Measurements from ENCODE around the gene WAPL. TPM values are rescaled to one million over a fixed set of nuclear protein-coding genes. Genes with fewer than 3 reads are reported as not detected.

WAPL gene
- total and polyA plus RNA-seq, 10 of the 15 experiments (the other 5 are each of a cell fraction or from before 2014, with no cell fraction given) = 15.7 to 45.8 (median 29.0) TPM

DNA sequence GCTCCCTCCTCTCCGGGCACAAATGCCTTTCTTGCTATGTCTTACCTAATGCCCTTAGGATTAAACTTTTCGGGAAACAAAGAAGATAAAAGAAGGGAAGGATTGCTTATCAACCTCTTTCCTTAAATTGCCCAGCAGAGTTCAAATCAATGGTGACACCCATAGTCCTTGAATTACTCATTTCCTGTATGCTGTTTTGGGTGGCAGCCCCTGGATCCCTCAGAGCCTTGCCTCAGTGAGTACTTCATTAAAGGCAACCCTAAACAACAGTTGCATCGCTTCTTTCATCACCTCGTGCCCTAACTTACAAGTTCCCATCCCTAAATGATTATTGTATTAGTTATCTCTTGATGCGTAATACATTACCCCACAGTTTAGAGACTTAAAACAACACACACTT, 31.6 kb upstream of the WAPL start:
- no peak overlapping the region for H3K27ac ChIP-seq (ENCODE audit: control insufficient read depth, insufficient read depth)
- no peak overlapping the region for H2AFZ ChIP-seq (ENCODE audit: control insufficient read depth, low read depth, low read length)
- ChIA-PET POLR2A (no interaction called here), CTCF (no interaction called here), SMC1A (ENCODE audit: uncharacterized antibody, unreplicated experiment) (no interaction called here), RAD21 (ENCODE audit: unreplicated experiment) (no interaction called here)
- no peaks in the 10 kb centered on the region for H4K20me1 ChIP-seq (ENCODE audit: control insufficient read depth, insufficient read depth)
- TF ChIP-seq EGR1 (IDR thresholded peaks at IDR 0.05; ENCODE audit: borderline replicate concordance in 1 of 2, low read depth in 2 of 2, low read length in 2 of 2) (no peak), ETV6 (conservative IDR thresholded peaks at IDR 0.05 in 1 of 2, IDR thresholded peaks at IDR 0.05 in 1 of 2; ENCODE audit: borderline replicate concordance in 1 of 2, low read depth in 1 of 2) (no peak)
- no TSS peak for BruUV-seq (replicated peaks)
- no peaks in the 10 kb centered on the region; a peak in 2 of 4 replicates for H3K27me3 ChIP-seq (replicated peaks in 1 of 2; ENCODE audit: control insufficient read depth in 2 of 2, insufficient read depth in 2 of 2, low read length in 1 of 2)
- ATAC-seq = no peak
- no peak overlapping the region for H3K4me3 ChIP-seq
- no peak for FAIRE-seq
- no peaks in the 10 kb centered on the region for H3K79me2 ChIP-seq (ENCODE audit: control insufficient read depth, insufficient read depth, low read length)
- no peak for DNase-seq (ENCODE audit: low read depth, low spot score)
- H3K4me1 ChIP-seq (ENCODE audit: control insufficient read depth, insufficient read depth, low read length) = no peaks in the 10 kb centered on the region
- H3K9ac ChIP-seq (ENCODE audit: control insufficient read depth, insufficient read depth, low read length) = no peak overlapping the region
- H3K9me3 ChIP-seq (replicated peaks; ENCODE audit: control insufficient read depth, insufficient read depth, low read length) = no peaks in the 10 kb centered on the region; the same call in 2 of the 3 replicates
- in situ Hi-C loops (cut with MboI) = no loop called here
- H3K4me2 ChIP-seq (ENCODE audit: control insufficient read depth, insufficient read depth) = no peak overlapping the region
- intact Hi-C loops (cut with micrococcal nuclease; ENCODE audit: unreplicated experiment) = no loop called here
- H3K36me3 ChIP-seq (ENCODE audit: control insufficient read depth in 2 of 2, insufficient read depth in 2 of 2, low read length in 1 of 2) = no peaks in the 10 kb centered on the region
- WGBS (ENCODE audit: insufficient coverage, insufficient replicate concordance, low lambda C conversion rate, missing lambda C conversion rate) = 30% methylated on average over 5 of the region's 5 CpGs

DNA sequence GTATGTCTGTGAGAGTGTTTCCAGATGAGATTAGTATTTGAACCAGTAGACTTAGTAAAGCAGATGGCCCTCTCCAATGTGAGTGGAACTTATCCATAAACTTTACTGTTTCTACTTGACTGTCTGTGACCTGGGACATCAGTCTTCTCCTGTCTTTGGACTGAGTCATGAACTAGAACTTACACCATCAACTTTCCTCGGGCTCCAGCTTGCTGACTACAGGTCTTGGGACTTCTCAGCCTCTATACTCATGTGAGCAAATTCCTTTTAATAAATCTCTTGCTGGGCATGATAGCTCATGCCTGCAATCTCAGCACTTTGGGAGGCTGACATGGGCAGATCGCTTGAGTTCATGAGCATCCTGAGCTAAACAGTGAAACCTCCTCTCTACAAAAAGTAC, 25.7 kb upstream of the WAPL start:
- DNase-seq (ENCODE audit: low read depth, low spot score) = no peak
- Histone ChIP-seq H3K4me2 (ENCODE audit: control insufficient read depth, insufficient read depth) (no peak overlapping the region), H4K20me1 (ENCODE audit: control insufficient read depth, insufficient read depth) (no peaks in the 10 kb centered on the region), H2AFZ (ENCODE audit: control insufficient read depth, low read depth, low read length) (no peak overlapping the region), H3K27ac (ENCODE audit: control insufficient read depth, insufficient read depth) (no peak overlapping the region), H3K79me2 (ENCODE audit: control insufficient read depth, insufficient read depth, low read length) (no peaks in the 10 kb centered on the region), H3K9ac (ENCODE audit: control insufficient read depth, insufficient read depth, low read length) (no peak overlapping the region), H3K9me3 (replicated peaks; ENCODE audit: control insufficient read depth, insufficient read depth, low read length) (no peaks in the 10 kb centered on the region; the same call in 2 of the 3 replicates), H3K27me3 (replicated peaks in 1 of 2; ENCODE audit: control insufficient read depth in 2 of 2, insufficient read depth in 2 of 2, low read length in 1 of 2) (no peaks in the 10 kb centered on the region; a peak in 1 of 4 replicates), H3K4me1 (ENCODE audit: control insufficient read depth, insufficient read depth, low read length) (no peaks in the 10 kb centered on the region), H3K36me3 (ENCODE audit: control insufficient read depth in 2 of 2, insufficient read depth in 2 of 2, low read length in 1 of 2) (no peaks in the 10 kb centered on the region), H3K4me3 (no peak overlapping the region)
- 29% methylated on average over 2 of the region's 2 CpGs for WGBS (ENCODE audit: insufficient coverage, insufficient replicate concordance, low lambda C conversion rate, missing lambda C conversion rate)
- RAD21 ChIA-PET (ENCODE audit: unreplicated experiment) = no interaction called here
- no peak for ATAC-seq
- SMC1A ChIA-PET (ENCODE audit: uncharacterized antibody, unreplicated experiment) = interaction anchor here (1.1 kb wide), 1 partner anchor 37 kb away, joined by 3 read pairs; no protein-coding TSS in a partner anchor
- FAIRE-seq = no peak
- CTCF ChIA-PET = interaction anchor here (1.0 kb wide), 1 partner anchor 37 kb away, joined by 3 read pairs; no protein-coding TSS in a partner anchor
- intact Hi-C loops (cut with micrococcal nuclease; ENCODE audit: unreplicated experiment) = no loop called here
- BruUV-seq (replicated peaks) = no TSS peak
- TF ChIP-seq SUPT20H (IDR thresholded peaks at IDR 0.05; ENCODE audit: borderline replicate concordance, control insufficient read depth, low read depth, low read length) = no peak
- POLR2A ChIA-PET = no interaction called here
- in situ Hi-C loops (cut with MboI) = no loop called here
